ENCODE measurements around the gene KCNC1.

DNA sequence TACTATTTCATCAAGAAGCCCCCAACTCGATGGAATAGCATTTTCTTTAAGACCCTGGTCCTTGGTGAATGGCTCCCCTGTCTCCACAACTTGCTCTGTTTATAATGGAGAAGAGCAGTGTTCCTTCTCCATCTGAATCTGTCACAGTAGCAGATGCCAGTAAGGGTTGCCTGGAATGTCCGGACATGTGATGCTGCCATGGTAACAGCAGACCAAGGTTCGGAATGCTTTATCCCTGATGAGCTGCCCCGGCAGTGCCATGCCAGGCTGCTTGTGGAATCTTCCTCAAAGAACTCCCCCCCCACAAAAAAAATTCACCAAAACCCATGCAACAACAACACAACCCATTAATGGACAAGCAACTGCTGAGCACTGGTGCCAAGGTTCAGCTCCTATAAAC, 72.5 kb downstream of the KCNC1 start:
- TF ChIP-seq MAFK (IDR thresholded peaks at IDR 0.05; ENCODE audit: low read depth, low read length), result no peak
- TF ChIP-seq, protein P1, sequence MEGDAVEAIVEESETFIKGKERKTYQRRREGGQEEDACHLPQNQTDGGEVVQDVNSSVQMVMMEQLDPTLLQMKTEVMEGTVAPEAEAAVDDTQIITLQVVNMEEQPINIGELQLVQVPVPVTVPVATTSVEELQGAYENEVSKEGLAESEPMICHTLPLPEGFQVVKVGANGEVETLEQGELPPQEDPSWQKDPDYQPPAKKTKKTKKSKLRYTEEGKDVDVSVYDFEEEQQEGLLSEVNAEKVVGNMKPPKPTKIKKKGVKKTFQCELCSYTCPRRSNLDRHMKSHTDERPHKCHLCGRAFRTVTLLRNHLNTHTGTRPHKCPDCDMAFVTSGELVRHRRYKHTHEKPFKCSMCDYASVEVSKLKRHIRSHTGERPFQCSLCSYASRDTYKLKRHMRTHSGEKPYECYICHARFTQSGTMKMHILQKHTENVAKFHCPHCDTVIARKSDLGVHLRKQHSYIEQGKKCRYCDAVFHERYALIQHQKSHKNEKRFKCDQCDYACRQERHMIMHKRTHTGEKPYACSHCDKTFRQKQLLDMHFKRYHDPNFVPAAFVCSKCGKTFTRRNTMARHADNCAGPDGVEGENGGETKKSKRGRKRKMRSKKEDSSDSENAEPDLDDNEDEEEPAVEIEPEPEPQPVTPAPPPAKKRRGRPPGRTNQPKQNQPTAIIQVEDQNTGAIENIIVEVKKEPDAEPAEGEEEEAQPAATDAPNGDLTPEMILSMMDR (conservative IDR thresholded peaks at IDR 0.05; ENCODE audit: low read depth, low read length), result no peak
- TF ChIP-seq POLR2A (IDR thresholded peaks at IDR 0.05; ENCODE audit: low read depth, low read length), result no peak
- TF ChIP-seq SMC3 (IDR thresholded peaks at IDR 0.05; ENCODE audit: low read depth, low read length), result no peak
- TF ChIP-seq RFX5 (IDR thresholded peaks at IDR 0.05; ENCODE audit: low read depth, low read length), result no peak
- TF ChIP-seq RCOR1 (IDR thresholded peaks at IDR 0.05; ENCODE audit: insufficient replicate concordance, low read length), result no peak
- no peak for TF ChIP-seq BHLHE40 (IDR thresholded peaks at IDR 0.05; ENCODE audit: low read depth, low read length)
- TF ChIP-seq NFE2L2 (IDR thresholded peaks at IDR 0.05; ENCODE audit: low read depth, low read length), result no peak
- TF ChIP-seq RAD21 (IDR thresholded peaks at IDR 0.05; ENCODE audit: low read length), result no peak
